K562 (cell line): ENCODE data around the gene GPR153.
A peak's percentile ranks its signal among the peaks of the same experiment; 100 is the strongest.

ENCODE experiments used
- GATAD2A ChIP-seq: fragments of 450-650 bp; IDR thresholded peaks from 2 replicates; pipeline ENCODE4 v1.6.1; 2017
- HNRNPLL ChIP-seq: fragments of 200-400 bp; formaldehyde crosslinking; IDR thresholded peaks from 2 replicates; pipeline ENCODE4 v1.6.1; 2017; ENCODE audit warnings: low read length, low read depth, mild to moderate bottlenecking; ENCODE audit not compliant: poor library complexity, severe bottlenecking
- POLR2A ChIP-seq: fragments of 450-650 bp; conservative IDR thresholded peaks from 2 replicates; pipeline ENCODE4 v1.6.1; 2016
- RFX1 ChIP-seq: fragments of 450-650 bp; IDR thresholded peaks from 2 replicates; pipeline ENCODE4 v1.6.1; 2016; ENCODE audit warnings: mild to moderate bottlenecking, moderate library complexity
- TAF9B ChIP-seq: fragments of 450-650 bp; IDR thresholded peaks from 2 replicates; pipeline ENCODE4 v1.6.1; 2018; ENCODE audit warnings: mild to moderate bottlenecking; ENCODE audit not compliant: partially characterized antibody
- U2AF2 ChIP-seq: fragments of 200-400 bp; formaldehyde crosslinking; optimal IDR thresholded peaks from 2 replicates; pipeline ENCODE3; 2017; ENCODE audit warnings: low read depth, mild to moderate bottlenecking, low read length
- YBX1 ChIP-seq: fragments of 450-650 bp; IDR thresholded peaks from 2 replicates; pipeline ENCODE4 v1.7.1; 2016; ENCODE audit warnings: mild to moderate bottlenecking
- TF ChIP-seq, protein P1 (sequence below): sonication (generic); formaldehyde crosslinking; IDR thresholded peaks from 2 replicates; pipeline ENCODE4 v1.8.1; 2023; ENCODE audit warnings: mild to moderate bottlenecking, missing genetic modification reagents, moderate library complexity
- TF ChIP-seq, protein P2 (sequence below), 3 experiments: IDR thresholded peaks in 2 of 3; conservative IDR thresholded peaks in 1 of 3; 2 replicates each; pipeline ENCODE4 v1.5.1; 2011 to 2012; ENCODE audit warnings: low read length in 3 of 3, mild to moderate bottlenecking in 3 of 3, control low read depth in 2 of 3, improper control_type of control experiment in 1 of 3, inconsistent platforms in 1 of 3, low read depth in 1 of 3, mixed read lengths in 1 of 3, moderate library complexity in 1 of 3; ENCODE audit not compliant: insufficient read depth in 2 of 3
- TF ChIP-seq, protein P3 (sequence below), 2 experiments: fragments of 450-650 bp in 1 of 2; sonication (generic) in 1 of 2; formaldehyde crosslinking in 1 of 2; IDR thresholded peaks; 2 replicates each; pipeline versions ENCODE4 v1.7.1 to v1.9.0; 2016 to 2022; ENCODE audit warnings: inconsistent platforms in 1 of 2, mild to moderate bottlenecking in 1 of 2, missing genetic modification reagents in 1 of 2
- TF ChIP-seq, protein P4 (sequence below), 2 experiments: fragments of 200-800 bp in 1 of 2; sonication (Bioruptor generic) in 1 of 2; sonication (generic) in 1 of 2; formaldehyde crosslinking in 1 of 2; IDR thresholded peaks in 1 of 2; conservative IDR thresholded peaks in 1 of 2; 2 replicates each; pipeline versions ENCODE4 v1.5.0 to v1.6.1; 2016 to 2020; ENCODE audit warnings: missing compliant biosample characterization in 1 of 2, missing genetic modification characterization in 1 of 2, missing genetic modification reagents in 1 of 2

DNA sequence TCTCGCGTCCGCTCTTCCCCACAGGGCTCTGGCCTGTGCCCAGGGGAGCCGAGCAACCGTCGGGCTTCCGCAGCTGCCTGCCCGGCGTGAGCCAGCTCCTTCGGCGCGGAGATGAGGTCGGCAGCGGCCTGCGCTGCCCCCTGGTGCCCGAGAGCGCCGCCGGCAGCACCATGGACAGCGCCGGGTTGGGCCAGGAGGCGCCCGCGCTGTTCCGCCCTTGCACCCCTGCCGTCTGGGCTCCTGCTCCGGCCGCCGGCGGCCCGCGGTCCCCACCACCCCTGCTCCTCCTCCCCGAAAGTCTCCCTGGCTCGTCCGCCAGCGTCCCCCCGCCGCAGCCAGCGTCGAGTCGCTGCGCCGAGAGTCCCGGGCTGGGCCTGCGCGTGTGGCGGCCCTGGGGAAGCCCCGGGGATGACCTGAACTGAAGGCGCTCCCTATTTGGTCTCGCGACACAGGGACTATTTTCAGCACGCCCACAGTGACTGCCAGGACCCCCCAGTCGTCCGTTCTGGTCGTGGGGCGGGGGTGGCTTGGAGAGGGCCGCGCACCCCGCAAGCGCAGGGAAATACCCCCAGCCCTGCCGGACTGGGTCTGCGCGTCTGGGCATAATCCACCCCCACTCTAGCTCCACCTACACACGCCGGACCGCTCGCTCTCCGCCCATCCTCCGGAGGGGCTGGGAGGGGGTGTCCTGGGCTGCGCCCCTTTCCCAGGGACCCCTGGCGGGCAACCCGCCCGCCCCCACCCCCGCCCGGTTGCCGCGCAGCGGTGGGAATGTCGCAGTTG, 15.6 kb downstream of the GPR153 start:
- peak; percentile 32 for TF ChIP-seq HNRNPLL
- TF ChIP-seq, protein P1, sequence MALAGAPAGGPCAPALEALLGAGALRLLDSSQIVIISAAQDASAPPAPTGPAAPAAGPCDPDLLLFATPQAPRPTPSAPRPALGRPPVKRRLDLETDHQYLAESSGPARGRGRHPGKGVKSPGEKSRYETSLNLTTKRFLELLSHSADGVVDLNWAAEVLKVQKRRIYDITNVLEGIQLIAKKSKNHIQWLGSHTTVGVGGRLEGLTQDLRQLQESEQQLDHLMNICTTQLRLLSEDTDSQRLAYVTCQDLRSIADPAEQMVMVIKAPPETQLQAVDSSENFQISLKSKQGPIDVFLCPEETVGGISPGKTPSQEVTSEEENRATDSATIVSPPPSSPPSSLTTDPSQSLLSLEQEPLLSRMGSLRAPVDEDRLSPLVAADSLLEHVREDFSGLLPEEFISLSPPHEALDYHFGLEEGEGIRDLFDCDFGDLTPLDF (CRISPR knock-in tag) = peak; percentile 98
- no peak for TF ChIP-seq POLR2A
- TF ChIP-seq TAF9B = no peak
- TF ChIP-seq GATAD2A = no peak
- TF ChIP-seq, protein P2, sequence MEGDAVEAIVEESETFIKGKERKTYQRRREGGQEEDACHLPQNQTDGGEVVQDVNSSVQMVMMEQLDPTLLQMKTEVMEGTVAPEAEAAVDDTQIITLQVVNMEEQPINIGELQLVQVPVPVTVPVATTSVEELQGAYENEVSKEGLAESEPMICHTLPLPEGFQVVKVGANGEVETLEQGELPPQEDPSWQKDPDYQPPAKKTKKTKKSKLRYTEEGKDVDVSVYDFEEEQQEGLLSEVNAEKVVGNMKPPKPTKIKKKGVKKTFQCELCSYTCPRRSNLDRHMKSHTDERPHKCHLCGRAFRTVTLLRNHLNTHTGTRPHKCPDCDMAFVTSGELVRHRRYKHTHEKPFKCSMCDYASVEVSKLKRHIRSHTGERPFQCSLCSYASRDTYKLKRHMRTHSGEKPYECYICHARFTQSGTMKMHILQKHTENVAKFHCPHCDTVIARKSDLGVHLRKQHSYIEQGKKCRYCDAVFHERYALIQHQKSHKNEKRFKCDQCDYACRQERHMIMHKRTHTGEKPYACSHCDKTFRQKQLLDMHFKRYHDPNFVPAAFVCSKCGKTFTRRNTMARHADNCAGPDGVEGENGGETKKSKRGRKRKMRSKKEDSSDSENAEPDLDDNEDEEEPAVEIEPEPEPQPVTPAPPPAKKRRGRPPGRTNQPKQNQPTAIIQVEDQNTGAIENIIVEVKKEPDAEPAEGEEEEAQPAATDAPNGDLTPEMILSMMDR (IDR thresholded peaks at IDR 0.05 in 2 of 3, conservative IDR thresholded peaks at IDR 0.05 in 1 of 3; ENCODE audit: insufficient read depth in 2 of 3, low read depth in 1 of 3, low read length in 3 of 3) = peak; percentile 90 to 98 (median 96)
- TF ChIP-seq, protein P3, sequence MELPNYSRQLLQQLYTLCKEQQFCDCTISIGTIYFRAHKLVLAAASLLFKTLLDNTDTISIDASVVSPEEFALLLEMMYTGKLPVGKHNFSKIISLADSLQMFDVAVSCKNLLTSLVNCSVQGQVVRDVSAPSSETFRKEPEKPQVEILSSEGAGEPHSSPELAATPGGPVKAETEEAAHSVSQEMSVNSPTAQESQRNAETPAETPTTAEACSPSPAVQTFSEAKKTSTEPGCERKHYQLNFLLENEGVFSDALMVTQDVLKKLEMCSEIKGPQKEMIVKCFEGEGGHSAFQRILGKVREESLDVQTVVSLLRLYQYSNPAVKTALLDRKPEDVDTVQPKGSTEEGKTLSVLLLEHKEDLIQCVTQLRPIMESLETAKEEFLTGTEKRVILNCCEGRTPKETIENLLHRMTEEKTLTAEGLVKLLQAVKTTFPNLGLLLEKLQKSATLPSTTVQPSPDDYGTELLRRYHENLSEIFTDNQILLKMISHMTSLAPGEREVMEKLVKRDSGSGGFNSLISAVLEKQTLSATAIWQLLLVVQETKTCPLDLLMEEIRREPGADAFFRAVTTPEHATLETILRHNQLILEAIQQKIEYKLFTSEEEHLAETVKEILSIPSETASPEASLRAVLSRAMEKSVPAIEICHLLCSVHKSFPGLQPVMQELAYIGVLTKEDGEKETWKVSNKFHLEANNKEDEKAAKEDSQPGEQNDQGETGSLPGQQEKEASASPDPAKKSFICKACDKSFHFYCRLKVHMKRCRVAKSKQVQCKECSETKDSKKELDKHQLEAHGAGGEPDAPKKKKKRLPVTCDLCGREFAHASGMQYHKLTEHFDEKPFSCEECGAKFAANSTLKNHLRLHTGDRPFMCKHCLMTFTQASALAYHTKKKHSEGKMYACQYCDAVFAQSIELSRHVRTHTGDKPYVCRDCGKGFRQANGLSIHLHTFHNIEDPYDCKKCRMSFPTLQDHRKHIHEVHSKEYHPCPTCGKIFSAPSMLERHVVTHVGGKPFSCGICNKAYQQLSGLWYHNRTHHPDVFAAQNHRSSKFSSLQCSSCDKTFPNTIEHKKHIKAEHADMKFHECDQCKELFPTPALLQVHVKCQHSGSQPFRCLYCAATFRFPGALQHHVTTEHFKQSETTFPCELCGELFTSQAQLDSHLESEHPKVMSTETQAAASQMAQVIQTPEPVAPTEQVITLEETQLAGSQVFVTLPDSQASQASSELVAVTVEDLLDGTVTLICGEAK (IDR thresholded peaks at IDR 0.05) = peak; percentile 63
- TF ChIP-seq, protein P3 (CRISPR knock-in tag; IDR thresholded peaks at IDR 0.05) = peak; percentile 63
- TF ChIP-seq YBX1 = no peak
- TF ChIP-seq, protein P4, sequence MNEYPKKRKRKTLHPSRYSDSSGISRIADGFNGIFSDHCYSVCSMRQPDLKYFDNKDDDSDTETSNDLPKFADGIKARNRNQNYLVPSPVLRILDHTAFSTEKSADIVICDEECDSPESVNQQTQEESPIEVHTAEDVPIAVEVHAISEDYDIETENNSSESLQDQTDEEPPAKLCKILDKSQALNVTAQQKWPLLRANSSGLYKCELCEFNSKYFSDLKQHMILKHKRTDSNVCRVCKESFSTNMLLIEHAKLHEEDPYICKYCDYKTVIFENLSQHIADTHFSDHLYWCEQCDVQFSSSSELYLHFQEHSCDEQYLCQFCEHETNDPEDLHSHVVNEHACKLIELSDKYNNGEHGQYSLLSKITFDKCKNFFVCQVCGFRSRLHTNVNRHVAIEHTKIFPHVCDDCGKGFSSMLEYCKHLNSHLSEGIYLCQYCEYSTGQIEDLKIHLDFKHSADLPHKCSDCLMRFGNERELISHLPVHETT (CRISPR knock-in tag; conservative IDR thresholded peaks at IDR 0.05 in 1 of 2, IDR thresholded peaks at IDR 0.05 in 1 of 2) = peak in 1 of 2 experiments; percentile 90; a peak in 1 of 4 replicates
- no peak for TF ChIP-seq U2AF2
- no peak for TF ChIP-seq RFX1
